Medulla oblongata (tissue), 1 donor: ENCODE results near the gene NOSIP.
A peak's percentile ranks its signal among the peaks of the same experiment; 100 is the strongest.

Experiments used
- DNase-seq: peaks from one replicate; pipeline ENCODE4 v3.0.0-alpha.2; 2015; ENCODE audit errors: extremely low spot score

NOSIP gene

GRCh38 chr19:49546825-49547565, 33.4 kb downstream of the NOSIP start:
- peak; percentile 97 for DNase-seq

GRCh38 chr19:49544154-49544553, 36.2 kb downstream of the NOSIP start:
- no peak for DNase-seq

- no peak for DNase-seq
These were observed 37.3 kb downstream of the NOSIP start for GRCh38 chr19:49543032-49543431.

- no peak for DNase-seq
These were observed 37.9 kb downstream of the NOSIP start for GRCh38 chr19:49542446-49542845.

GRCh38 chr19:49541914-49542313, 38.4 kb downstream of the NOSIP start:
- no peak for DNase-seq

- DNase-seq = no peak
These were observed 41.0 kb downstream of the NOSIP start for GRCh38 chr19:49539192-49539952.

- DNase-seq = no peak
These were observed 41.7 kb downstream of the NOSIP start for GRCh38 chr19:49538643-49539042.

- DNase-seq = no peak
These were observed 43.4 kb downstream of the NOSIP start for GRCh38 chr19:49536921-49537462.

- DNase-seq = no peak
These were observed 45.5 kb downstream of the NOSIP start for GRCh38 chr19:49534632-49535385.

- peak; percentile 60 for DNase-seq
These were observed 46.5 kb downstream of the NOSIP start for GRCh38 chr19:49533551-49534488.

- no peak for DNase-seq
These were observed 49.6 kb downstream of the NOSIP start for GRCh38 chr19:49530708-49531107.

GRCh38 chr19:49528211-49528771, 52.1 kb downstream of the NOSIP start:
- no peak for DNase-seq

- DNase-seq = no peak
These were observed 55.4 kb downstream of the NOSIP start for GRCh38 chr19:49524812-49525455.

- DNase-seq = peak; percentile 76
These were observed 59.5 kb downstream of the NOSIP start for GRCh38 chr19:49520705-49521319.

- no peak for DNase-seq
These were observed 62.3 kb downstream of the NOSIP start for GRCh38 chr19:49518033-49518432.

- peak; percentile 80 for DNase-seq
These were observed 64.6 kb downstream of the NOSIP start for GRCh38 chr19:49515767-49516166.

- no peak for DNase-seq
These were observed 66.2 kb downstream of the NOSIP start for GRCh38 chr19:49514151-49514550.

GRCh38 chr19:49513746-49514118, 66.6 kb downstream of the NOSIP start:
- no peak for DNase-seq

GRCh38 chr19:49512970-49513745, 67.2 kb downstream of the NOSIP start:
- DNase-seq = no peak
